Activated CD8-positive, alpha-beta memory T cell treated with anti-CD3 and anti-CD28 coated beads, Interleukin-2, amount 50 U/mL, for 48 hours (primary cell): ENCODE results near the gene MYOCOS.
"Not testable (repeated sequence)": the region's sequence is repeated elsewhere in the genome, so short reads cannot be mapped to it uniquely, and the experiment has no call there.

Source experiments
- DNase-seq: peaks from one replicate; pipeline ENCODE4 v3.0.0-alpha.2; 2020

Gene MYOCOS

GRCh38 chr1:171622152-171622462 is at the start of gene MYOCOS:
TSS of gene MYOCOS (plus strand) at chr1:171622243. CDS start at chr1:171623884, 1,641 bp downstream.
- no peak for DNase-seq

DNA sequence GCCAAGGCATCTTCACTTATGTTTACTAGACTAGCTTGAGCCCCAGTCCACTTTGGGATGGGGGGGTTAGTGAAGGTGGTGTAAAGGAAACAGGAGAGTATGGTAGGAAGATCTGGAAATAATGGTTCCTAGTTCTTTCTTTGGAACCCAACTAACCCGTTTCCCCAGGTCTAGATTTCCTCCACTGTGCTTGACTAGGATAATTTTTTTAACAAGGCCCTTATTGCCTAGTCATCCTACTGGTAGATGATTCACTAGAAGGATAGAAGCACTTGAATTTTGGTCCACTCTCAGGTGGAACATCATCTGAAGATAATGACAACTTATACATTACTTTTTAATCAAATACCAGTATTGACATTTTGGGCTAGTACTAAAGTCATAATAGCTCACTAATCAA is 45.9 kb upstream of the MYOCOS start:
- DNase-seq = no peak

DNA sequence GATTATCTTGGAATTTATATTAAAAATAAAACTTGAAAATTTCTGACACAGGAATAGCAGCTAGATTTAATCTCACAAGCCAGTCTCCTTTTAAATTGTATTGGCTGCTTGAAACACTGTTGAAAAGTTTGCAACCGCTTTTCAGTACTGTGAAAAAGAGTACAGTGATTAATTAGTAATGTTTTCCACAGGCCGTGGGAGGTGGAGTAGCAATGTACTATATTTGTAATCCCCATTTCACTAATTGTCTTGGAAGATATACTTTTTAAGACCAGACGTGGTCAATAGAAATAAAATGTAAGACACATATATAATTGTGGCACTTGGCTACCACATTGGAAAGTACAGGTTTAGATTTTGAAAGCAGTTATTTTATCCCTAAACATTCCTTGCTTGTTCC is 40.8 kb upstream of the MYOCOS start:
- no peak for DNase-seq

GRCh38 chr1:171581766-171582165 is 40.3 kb upstream of the MYOCOS start:
- no peak for DNase-seq

GRCh38 chr1:171582589-171582988 is 39.5 kb upstream of the MYOCOS start:
- no peak for DNase-seq

DNA sequence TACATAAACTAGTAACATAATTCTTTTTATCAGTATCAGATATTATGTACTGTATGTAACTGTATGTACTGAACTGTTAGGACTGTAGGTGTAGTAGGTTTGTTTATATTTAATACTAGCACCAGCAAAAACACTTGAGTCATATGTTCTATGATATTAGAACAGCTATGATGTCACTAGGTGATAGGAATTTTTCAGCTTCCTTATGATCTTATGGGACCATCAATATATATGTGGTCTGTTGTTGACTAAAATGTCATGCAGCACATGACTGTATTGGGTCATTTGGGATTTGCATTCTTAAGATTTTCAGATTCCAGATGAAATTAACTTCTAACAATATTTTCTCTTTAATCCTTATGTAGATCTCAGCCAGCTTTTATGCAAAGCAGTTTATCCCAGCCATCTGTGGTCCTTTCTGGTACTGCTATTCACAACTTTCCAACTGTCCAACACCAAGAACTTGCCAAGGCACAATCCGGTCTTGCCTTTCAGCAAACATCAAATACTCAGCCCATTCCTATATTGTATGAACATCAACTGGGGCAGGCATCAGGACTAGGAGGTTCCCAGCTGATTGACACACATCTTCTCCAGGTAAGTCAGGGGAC is 38.3 kb upstream of the MYOCOS start:
- no peak for DNase-seq

GRCh38 chr1:171585715-171586114 is 36.3 kb upstream of the MYOCOS start:
- no peak for DNase-seq

DNA sequence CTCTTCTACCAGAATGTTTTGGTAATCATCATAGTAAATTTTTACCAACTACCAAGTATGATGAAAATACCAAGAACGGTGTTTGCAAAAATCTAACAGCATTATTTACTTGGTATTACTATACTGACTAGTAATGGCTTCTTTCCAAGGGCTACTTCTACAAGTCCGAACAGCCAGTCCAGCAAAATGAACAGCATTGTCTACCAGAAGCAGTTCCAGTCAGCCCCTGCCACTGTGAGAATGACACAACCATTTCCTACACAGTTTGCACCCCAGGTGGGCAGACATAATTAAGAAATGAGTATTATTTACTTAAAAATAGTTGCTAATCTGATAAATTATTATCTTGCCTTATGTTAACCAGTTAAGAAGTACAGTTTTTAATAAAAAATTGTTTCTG is 33.8 kb upstream of the MYOCOS start:
- no peak for DNase-seq

DNA sequence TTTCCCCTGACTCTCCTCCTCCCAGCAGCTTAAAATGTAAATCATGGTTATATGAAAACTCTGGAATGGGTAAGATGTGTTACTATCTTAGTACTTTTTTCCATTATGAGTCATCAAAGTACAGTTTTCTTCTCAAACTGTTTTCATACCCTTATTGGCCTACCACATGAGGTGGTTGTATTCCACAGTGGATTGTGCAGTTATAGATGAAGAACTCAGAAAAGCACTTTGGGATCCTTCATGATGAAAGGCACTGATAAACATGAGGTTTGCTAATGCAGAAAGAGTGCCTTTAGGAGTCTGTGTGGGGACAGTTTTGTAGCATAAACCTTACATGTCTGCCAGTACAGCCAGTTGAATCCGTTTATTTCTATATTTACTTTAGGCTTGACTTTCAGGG is 32.0 kb upstream of the MYOCOS start:
- no peak for DNase-seq

- no peak for DNase-seq
Observed at GRCh38 chr1:171595324-171595723, 26.7 kb upstream of the MYOCOS start.

DNA sequence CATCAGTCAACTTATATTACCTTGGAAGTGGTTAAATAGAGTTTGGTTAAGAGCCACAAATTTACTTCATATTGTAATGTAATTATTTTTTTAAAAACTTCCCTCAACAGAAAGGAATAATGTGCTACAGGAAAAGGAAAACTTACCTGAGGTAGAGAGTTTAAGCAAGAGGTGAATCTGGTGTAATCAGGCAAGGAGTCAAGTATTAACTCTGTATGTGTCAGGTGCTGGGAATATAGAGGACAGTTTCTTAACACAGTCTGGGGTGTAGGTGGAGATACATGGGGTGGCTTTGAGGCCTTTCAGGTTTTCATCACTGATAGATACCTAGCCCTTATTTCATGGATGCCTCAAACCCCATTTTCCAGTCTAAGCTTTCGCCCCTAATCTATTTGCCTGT is 25.9 kb upstream of the MYOCOS start:
- no peak for DNase-seq

GRCh38 chr1:171596705-171597104 is 25.3 kb upstream of the MYOCOS start:
- no peak for DNase-seq

DNA sequence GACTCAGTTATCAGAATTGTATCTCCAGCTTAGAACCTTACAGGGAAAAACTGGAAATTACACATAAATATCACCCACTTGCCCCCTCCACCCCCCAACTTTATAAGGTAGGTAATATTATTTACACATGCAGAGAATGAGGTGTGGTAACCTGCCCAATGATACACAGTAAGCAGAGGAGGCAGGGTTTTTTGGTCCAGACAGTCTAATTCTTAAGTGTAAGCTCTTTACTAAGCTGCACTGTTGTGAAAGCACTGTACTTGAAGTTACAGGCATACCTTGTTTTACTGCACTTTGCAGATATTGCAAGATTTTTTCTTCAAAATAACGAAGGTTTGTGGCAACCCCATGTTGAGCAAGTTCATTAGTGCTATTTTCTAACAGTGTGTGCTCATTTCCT is 24.8 kb upstream of the MYOCOS start:
- DNase-seq = no peak

- DNase-seq = not testable (repeated sequence)
Observed at GRCh38 chr1:171600310-171600709, 21.7 kb upstream of the MYOCOS start.

- no peak for DNase-seq
Observed at GRCh38 chr1:171600862-171601261, 21.2 kb upstream of the MYOCOS start.

DNA sequence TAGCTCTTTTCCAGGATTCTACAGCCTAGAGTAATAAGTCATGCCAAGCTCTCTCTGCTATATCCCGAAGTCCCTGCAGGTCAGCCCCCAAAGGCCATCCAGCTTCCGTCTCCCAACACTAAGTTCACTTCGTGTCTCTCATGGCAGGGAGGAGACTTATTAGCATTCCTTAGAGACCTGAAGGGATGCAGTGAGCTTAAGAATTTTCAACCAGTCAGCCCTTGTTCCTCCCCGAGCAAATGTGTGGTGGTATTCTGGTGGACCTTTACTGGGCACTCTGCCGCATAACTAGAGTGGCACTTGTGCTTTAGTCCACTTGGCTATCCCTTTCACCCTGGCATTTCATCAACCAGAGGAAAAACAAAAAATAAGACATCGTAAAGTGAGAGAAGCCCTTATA is 19.0 kb upstream of the MYOCOS start:
- DNase-seq = not testable (repeated sequence)

- no peak for DNase-seq
Observed at GRCh38 chr1:171606402-171606941, 15.6 kb upstream of the MYOCOS start.

DNA sequence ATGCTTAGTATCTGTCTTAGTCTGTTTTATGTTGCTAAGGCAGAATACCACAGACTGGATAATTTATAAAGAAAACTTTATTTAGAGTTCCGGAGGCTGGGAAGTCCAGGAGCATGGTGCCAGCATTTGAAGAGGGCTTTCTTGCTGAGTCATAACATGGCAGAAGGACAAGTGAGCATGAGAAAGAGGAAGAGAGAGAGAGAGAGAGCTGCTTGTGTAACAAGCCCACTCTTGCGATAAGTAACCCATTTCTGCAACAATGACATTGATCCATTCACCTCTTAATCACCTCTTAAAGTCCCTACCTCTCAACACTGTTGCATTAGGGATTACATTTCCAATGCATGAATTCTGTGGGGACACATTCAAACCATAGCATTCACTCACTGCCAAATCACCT is 11.7 kb upstream of the MYOCOS start:
- DNase-seq = no peak

- DNase-seq = no peak
Observed at GRCh38 chr1:171611306-171611705, 10.7 kb upstream of the MYOCOS start.

- DNase-seq = no peak
Observed at GRCh38 chr1:171613282-171613681, 8.8 kb upstream of the MYOCOS start.

DNA sequence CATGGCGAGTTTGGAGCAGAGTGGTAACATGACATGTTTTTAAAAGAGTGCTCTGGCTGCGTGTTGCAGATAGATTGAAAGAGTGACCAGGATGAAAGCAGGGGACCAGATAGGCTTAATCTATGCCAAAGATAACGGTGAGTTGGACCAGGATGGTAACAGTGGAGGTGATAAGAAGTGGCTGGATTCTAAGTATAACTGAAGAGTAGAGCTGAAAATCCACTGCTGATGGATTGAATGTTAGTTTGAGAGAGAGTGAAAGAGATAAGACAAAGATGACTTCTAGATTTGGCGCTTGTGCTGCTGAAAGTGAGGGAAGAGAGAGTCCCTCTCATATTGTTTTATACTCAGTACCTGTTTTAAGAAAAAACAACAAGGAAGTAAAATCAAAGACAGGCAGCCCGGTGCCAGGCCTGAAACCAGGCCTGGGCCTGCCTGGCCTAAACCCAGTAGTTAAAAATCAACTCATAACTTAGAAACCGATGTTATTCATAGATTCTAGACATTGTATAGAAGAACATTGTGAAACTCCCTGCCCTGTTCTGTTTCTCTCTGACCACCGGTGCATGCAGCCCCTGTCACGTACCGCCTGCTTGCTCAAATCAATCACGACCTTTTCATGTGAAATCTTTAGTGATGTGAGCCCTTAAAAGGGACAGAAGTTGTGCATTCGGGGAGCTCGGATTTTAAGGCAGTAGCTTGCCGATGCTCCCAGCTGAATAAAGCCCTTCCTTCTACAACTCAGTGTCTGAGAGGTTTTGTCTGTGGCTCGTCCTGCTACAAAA is 6.7 kb upstream of the MYOCOS start:
- not testable (repeated sequence) for DNase-seq

- DNase-seq = no peak
Observed at GRCh38 chr1:171616586-171616985, 5.5 kb upstream of the MYOCOS start.

DNA sequence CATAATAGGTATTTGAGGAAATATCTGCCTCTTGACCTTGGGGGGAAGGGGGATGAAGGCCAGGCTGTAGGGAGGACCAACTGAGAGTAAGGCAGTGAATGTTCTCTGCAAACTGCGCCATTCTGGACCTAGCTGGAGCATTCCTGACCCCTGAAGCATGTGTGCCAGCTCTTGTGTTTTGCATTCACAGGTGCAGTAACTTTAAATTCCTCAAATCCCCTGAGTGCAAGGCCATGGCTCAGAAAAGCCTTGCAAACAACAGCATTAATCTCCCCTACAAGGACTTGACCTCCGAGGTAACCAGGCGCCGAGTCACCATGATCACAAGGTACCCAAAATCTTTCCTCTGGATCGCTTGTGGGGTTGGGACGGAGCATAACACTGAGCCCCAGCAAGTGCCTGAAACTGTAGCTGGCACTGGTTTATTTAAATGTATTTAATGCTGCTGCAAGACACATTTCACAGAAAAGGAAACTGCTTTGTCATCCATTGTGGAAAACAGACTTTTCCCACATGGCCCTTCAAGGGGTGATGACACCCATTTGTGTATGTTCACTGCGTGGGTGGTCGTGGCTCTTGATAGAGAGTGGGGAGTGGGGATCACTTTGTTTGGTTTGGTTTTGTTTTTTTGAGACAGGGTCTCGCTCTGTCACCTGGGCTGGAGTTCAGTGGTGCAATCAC is 1.7 kb downstream of the MYOCOS start:
- DNase-seq = no peak

DNA sequence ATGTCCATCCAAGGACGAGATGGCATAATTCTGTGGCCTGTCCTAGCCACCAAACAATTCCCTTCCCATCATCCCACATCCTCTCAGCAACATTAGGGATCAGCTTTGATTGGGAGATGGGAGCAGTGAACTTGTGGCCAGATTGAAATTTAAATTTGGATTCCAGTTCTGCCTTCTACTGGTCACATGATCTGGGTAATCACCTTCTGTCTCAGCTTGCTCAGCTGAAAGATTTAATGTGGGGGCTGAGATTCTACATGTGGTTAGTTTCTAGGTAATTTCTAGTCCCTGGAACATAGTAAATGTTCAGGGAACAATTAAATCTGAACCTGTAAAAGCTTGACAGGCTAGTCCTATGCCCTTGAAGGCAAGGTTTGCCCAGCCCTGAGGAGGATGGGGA is 3.2 kb downstream of the MYOCOS start:
- DNase-seq = no peak
